Endodermal cell (in vitro differentiated cells): ENCODE data around the gene NFKBIB. TPM values are rescaled to one million over a fixed set of nuclear protein-coding genes. Genes with fewer than 3 reads are reported as not detected.

ENCODE experiments used
- DNase-seq: peaks from one replicate; pipeline ENCODE4 v3.0.0-alpha.2; 2017
- H3K27ac ChIP-seq: 2 replicates; pipeline ENCODE4 v1.5.1; 2013; ENCODE audit warnings: mild to moderate bottlenecking, low read depth, low read length, moderate library complexity
- H3K27me3 ChIP-seq: 2 replicates; pipeline ENCODE4 v1.6.1; 2013; ENCODE audit warnings: mild to moderate bottlenecking, low read length, moderate library complexity; ENCODE audit not compliant: insufficient read depth, control insufficient read depth, poor library complexity, severe bottlenecking
- H3K36me3 ChIP-seq: 2 replicates; pipeline ENCODE4 v1.7.0; 2013; ENCODE audit warnings: mild to moderate bottlenecking, low read length, moderate library complexity; ENCODE audit not compliant: control insufficient read depth, insufficient read depth
- H3K4me1 ChIP-seq: one replicate; pipeline ENCODE4 v1.7.0; 2013; ENCODE audit warnings: low read length; ENCODE audit not compliant: control insufficient read depth, insufficient read depth
- H3K4me3 ChIP-seq: 2 replicates; pipeline ENCODE4 v1.5.1; 2013; ENCODE audit warnings: mild to moderate bottlenecking, low read length, moderate library complexity
- H3K9ac ChIP-seq: 2 replicates; pipeline ENCODE4 v1.6.1; 2013; ENCODE audit warnings: mild to moderate bottlenecking, low read length, moderate library complexity; ENCODE audit not compliant: poor library complexity, severe bottlenecking; ENCODE audit errors: extremely low read depth
- H3K9me3 ChIP-seq: 2 replicates; pipeline ENCODE4 v1.6.1; 2013; ENCODE audit warnings: mild to moderate bottlenecking, low read length, moderate library complexity; ENCODE audit not compliant: control insufficient read depth
- H3K27ac Mint-ChIP-seq: 2 replicates; pipeline ENCODE4 v1.8.0; 2020; ENCODE audit warnings: mixed read lengths
- H3K27me3 Mint-ChIP-seq: 2 replicates; pipeline ENCODE4 v1.8.0; 2021; ENCODE audit warnings: mild to moderate bottlenecking, mixed read lengths; ENCODE audit not compliant: insufficient read depth
- H3K36me3 Mint-ChIP-seq: 2 replicates; pipeline ENCODE4 v1.8.0; 2020; ENCODE audit warnings: low read depth, mixed read lengths
- H3K4me1 Mint-ChIP-seq: 2 replicates; pipeline ENCODE4 v1.8.0; 2020; ENCODE audit warnings: mixed read lengths
- H3K4me3 Mint-ChIP-seq: 2 replicates; pipeline ENCODE4 v1.8.0; 2020; ENCODE audit warnings: mild to moderate bottlenecking, moderate library complexity, mixed read lengths
- H3K9me3 Mint-ChIP-seq: 2 replicates; pipeline ENCODE4 v1.8.0; 2020; ENCODE audit warnings: mild to moderate bottlenecking, mixed read lengths
- CTCF ChIP-seq: fragments of 200-600 bp; sonication (generic); conservative IDR thresholded peaks from 2 replicates; pipeline ENCODE4 v1.5.0; 2021; ENCODE audit warnings: antibody characterized with exemption, mild to moderate bottlenecking
- WGBS, 2 experiments: methylation state at CpG; one replicate each; pipeline versions ENCODE4 v1.1.5 to v1.1.7; 2013; ENCODE audit warnings: missing lambda C conversion rate in 2 of 2, mixed read lengths in 1 of 2; ENCODE audit not compliant: insufficient coverage in 1 of 2, insufficient read length in 1 of 2; 5-methylcytosine and 5-hydroxymethylcytosine counted together
- total RNA-seq, 2 donors: library from RNA; stranded (reverse); fragmentation: NEBNext Ultra II Directional in 1 of 2; extraction: Animal tissue kit (Norgen Biotek cat#: 25700) in 1 of 2; gene quantifications; 2 replicates in 1 of 2; 3 replicates in 1 of 2; pipeline ENCODE4 v1.2.1, GENCODE V29; 2021

The NFKBIB gene
- total RNA-seq, 2 donors from 2014 or later: 20.7 to 24.3 TPM

DNA sequence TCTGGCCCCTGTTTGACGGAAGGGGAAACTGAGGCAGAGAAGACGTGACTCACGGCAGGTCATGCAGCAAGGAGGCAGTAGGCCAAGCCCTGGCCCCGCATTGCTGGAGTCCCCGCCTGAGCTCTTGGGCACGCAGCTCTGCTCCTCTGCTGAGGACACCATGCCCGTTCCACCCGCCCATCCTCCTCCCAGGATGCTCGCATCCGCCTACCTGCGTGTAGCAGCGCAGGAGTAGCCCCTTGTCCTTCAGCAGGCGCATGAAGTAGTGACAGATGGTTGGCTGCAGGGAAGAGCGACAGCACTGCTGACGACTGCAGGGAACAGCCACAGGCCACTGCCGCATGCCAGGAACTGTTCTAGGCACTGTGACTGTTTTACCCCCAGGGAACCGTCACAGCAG, 10.9 kb upstream of the NFKBIB start:
- peaks cover 12% of the 10 kb centered on the region for H3K36me3 ChIP-seq
- Mint-ChIP-seq H3K36me3 (no peaks in the 10 kb centered on the region), H3K4me1 (no peaks in the 10 kb centered on the region), H3K27ac (no peak overlapping the region), H3K9me3 (no peaks in the 10 kb centered on the region), H3K27me3 (no peaks in the 10 kb centered on the region), H3K4me3 (no peak overlapping the region)
- no peaks in the 10 kb centered on the region for H3K4me1 ChIP-seq
- no peak overlapping the region for H3K4me3 ChIP-seq
- no peak overlapping the region for H3K27ac ChIP-seq
- H3K9ac ChIP-seq: no peak overlapping the region
- no peaks in the 10 kb centered on the region for H3K27me3 ChIP-seq
- no peak for DNase-seq
- TF ChIP-seq CTCF: no peak
- WGBS, 2 experiments: 95 to 96% methylated on average over 13 to 17 of the region's 17 CpGs
- H3K9me3 ChIP-seq: no peaks in the 10 kb centered on the region

GRCh38 chr19:38889803-38890202, 10.0 kb upstream of the NFKBIB start:
- Histone ChIP-seq H3K4me3 (no peak overlapping the region), H3K4me1 (no peaks in the 10 kb centered on the region), H3K27ac (no peak overlapping the region), H3K9me3 (no peaks in the 10 kb centered on the region), H3K9ac (no peak overlapping the region), H3K27me3 (no peaks in the 10 kb centered on the region), H3K36me3 (peaks cover 12% of the 10 kb centered on the region)
- peak; percentile 20 for DNase-seq
- Mint-ChIP-seq H3K4me1 (no peaks in the 10 kb centered on the region), H3K27ac (no peak overlapping the region), H3K36me3 (no peaks in the 10 kb centered on the region), H3K27me3 (no peaks in the 10 kb centered on the region), H3K9me3 (no peaks in the 10 kb centered on the region), H3K4me3 (no peak overlapping the region)
- no peak for TF ChIP-seq CTCF
- WGBS, 2 experiments: 83 to 97% methylated on average over 1 to 7 of the region's 8 CpGs

GRCh38 chr19:38890686-38891085, 9.1 kb upstream of the NFKBIB start:
- no peaks in the 10 kb centered on the region for H3K9me3 Mint-ChIP-seq

More at GRCh38 chr19:38890686-38891085, 9.1 kb upstream of the NFKBIB start:
- no peak overlapping the region for H3K4me3 Mint-ChIP-seq
- Histone ChIP-seq H3K9me3 (no peaks in the 10 kb centered on the region), H3K36me3 (peaks cover 12% of the 10 kb centered on the region), H3K9ac (no peak overlapping the region), H3K27me3 (no peaks in the 10 kb centered on the region), H3K27ac (no peak overlapping the region), H3K4me3 (no peak overlapping the region), H3K4me1 (no peaks in the 10 kb centered on the region)
- no peak for TF ChIP-seq CTCF
- no peak overlapping the region for H3K27ac Mint-ChIP-seq
- H3K27me3 Mint-ChIP-seq: no peaks in the 10 kb centered on the region
- no peak for DNase-seq
- H3K4me1 Mint-ChIP-seq: no peaks in the 10 kb centered on the region
- no peaks in the 10 kb centered on the region for H3K36me3 Mint-ChIP-seq
